Astrocyte of the hippocampus (primary cell): Measurements from ENCODE around the gene TMEM114.

Experiments used
- DNase-seq: peaks from one replicate; pipeline ENCODE4 v3.0.0; 2011; ENCODE audit warnings: low read depth, low spot score

Gene TMEM114

GRCh38 chr16:8550728-8551387 lies 39.5 kb downstream of the TMEM114 start:
- DNase-seq: no peak

- no peak for DNase-seq
These were observed 40.4 kb downstream of the TMEM114 start for GRCh38 chr16:8549843-8550412.

- DNase-seq: no peak
These were observed 42.1 kb downstream of the TMEM114 start for GRCh38 chr16:8548166-8548565.

GRCh38 chr16:8547762-8548161 lies 42.5 kb downstream of the TMEM114 start:
- DNase-seq: no peak

- DNase-seq: no peak
These were observed 45.9 kb downstream of the TMEM114 start for GRCh38 chr16:8544406-8544805.

- no peak for DNase-seq
These were observed 47.1 kb downstream of the TMEM114 start for GRCh38 chr16:8543258-8543657.

- no peak for DNase-seq
These were observed 47.9 kb downstream of the TMEM114 start for GRCh38 chr16:8542393-8542792.

- DNase-seq: no peak
These were observed 48.4 kb downstream of the TMEM114 start for GRCh38 chr16:8541868-8542267.

GRCh38 chr16:8537691-8538342 lies 52.5 kb downstream of the TMEM114 start:
- no peak for DNase-seq

GRCh38 chr16:8533509-8533908 lies 56.8 kb downstream of the TMEM114 start:
- no peak for DNase-seq

GRCh38 chr16:8530752-8531384 lies 59.4 kb downstream of the TMEM114 start:
- no peak for DNase-seq

GRCh38 chr16:8528471-8528870 lies 61.8 kb downstream of the TMEM114 start:
- DNase-seq: no peak

GRCh38 chr16:8523932-8524331 lies 66.4 kb downstream of the TMEM114 start:
- no peak for DNase-seq

- DNase-seq: no peak
These were observed 67.6 kb downstream of the TMEM114 start for GRCh38 chr16:8522757-8523156.

GRCh38 chr16:8519643-8520042 lies 70.7 kb downstream of the TMEM114 start:
- no peak for DNase-seq
